SU-DHL-6 (cell line): Measurements from ENCODE around the gene SLC1A3.

Experiments
- EZH2phosphoT487 ChIP-seq: fragments of 200-600 bp; sonication (generic), shearing (Covaris generic); conservative IDR thresholded peaks from 2 replicates; pipeline ENCODE4 v1.6.1; 2018; ENCODE audit warnings: mild to moderate bottlenecking, antibody characterized with exemption, low read length, moderate library complexity, mixed read lengths
- TF ChIP-seq, protein P1 (sequence below): fragments of 200-600 bp; sonication (generic); IDR thresholded peaks from one replicate; pipeline ENCODE4 v1.5.1; 2017; ENCODE audit warnings: antibody characterized with exemption, mild to moderate bottlenecking, low read length, moderate library complexity; ENCODE audit not compliant: insufficient read depth, poor library complexity, severe bottlenecking

DNA sequence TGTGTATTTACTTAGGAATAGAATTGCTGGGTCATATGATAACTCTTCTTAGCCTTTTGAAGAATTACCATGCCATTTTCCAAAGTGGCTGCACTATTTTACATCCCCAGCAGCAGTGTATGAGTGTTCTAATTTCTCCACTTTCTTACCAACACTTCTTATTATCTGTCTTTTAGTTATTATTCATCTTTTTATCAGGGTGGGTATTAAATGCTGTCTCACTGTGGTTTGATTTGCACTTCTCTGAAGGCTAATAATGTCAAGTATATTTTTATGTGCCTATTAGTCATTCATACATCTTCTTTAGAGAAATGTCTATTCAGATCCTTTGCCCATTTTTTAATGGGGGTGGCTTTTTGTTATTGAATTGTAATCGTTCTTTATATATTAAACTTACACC is 36.8 kb downstream of the SLC1A3 start:
- TF ChIP-seq, protein P1, sequence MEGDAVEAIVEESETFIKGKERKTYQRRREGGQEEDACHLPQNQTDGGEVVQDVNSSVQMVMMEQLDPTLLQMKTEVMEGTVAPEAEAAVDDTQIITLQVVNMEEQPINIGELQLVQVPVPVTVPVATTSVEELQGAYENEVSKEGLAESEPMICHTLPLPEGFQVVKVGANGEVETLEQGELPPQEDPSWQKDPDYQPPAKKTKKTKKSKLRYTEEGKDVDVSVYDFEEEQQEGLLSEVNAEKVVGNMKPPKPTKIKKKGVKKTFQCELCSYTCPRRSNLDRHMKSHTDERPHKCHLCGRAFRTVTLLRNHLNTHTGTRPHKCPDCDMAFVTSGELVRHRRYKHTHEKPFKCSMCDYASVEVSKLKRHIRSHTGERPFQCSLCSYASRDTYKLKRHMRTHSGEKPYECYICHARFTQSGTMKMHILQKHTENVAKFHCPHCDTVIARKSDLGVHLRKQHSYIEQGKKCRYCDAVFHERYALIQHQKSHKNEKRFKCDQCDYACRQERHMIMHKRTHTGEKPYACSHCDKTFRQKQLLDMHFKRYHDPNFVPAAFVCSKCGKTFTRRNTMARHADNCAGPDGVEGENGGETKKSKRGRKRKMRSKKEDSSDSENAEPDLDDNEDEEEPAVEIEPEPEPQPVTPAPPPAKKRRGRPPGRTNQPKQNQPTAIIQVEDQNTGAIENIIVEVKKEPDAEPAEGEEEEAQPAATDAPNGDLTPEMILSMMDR = no peak
- TF ChIP-seq EZH2phosphoT487 = no peak
